Activated CD8-positive, alpha-beta memory T cell treated with anti-CD3 and anti-CD28 coated beads for 36 hours (primary cell): ENCODE measurements around the gene TTLL1. TPM values are rescaled to one million over a fixed set of nuclear protein-coding genes. Genes with fewer than 3 reads are reported as not detected.
"Not testable (repeated sequence)": the region's sequence is repeated elsewhere in the genome, so short reads cannot be mapped to it uniquely, and the experiment has no call there.

ENCODE experiments used
- CTCF ChIA-PET: fragments of 350-600 bp; sonication (Branson Sonifier 250); formaldehyde crosslinking; loops from one replicate; lab custom pipeline; 2021; ENCODE audit warnings: antibody characterized with exemption; lab: Charles Lee
- POLR2A ChIA-PET: fragments of 350-600 bp; sonication (Branson Sonifier 250); formaldehyde crosslinking; loops from one replicate; lab custom pipeline; 2021; ENCODE audit warnings: antibody characterized with exemption; lab: Charles Lee
- total RNA-seq, 2 experiments: library from RNA; stranded (reverse); gene quantifications; one replicate each; pipeline ENCODE4 v1.2.3, GENCODE V29; 2021

The TTLL1 gene
- total RNA-seq, 2 experiments from 2014 or later = 5.1 to 5.6 TPM

GRCh38 chr22:43005106-43005505 lies 84.1 kb downstream of the TTLL1 start:
- CTCF ChIA-PET = interaction anchor here (0.5 to 1.0 kb wide), 3 partner anchors 9 to 30 kb away, joined by 3 to 5 read pairs (median 3); no protein-coding TSS in a partner anchor
- POLR2A ChIA-PET = interaction anchor here (2.9 kb wide), 1 partner anchor 10 kb away, joined by 12 read pairs; the partner anchor contains the start of gene PACSIN2

GRCh38 chr22:43004362-43005035 lies 84.7 kb downstream of the TTLL1 start:
- ChIA-PET CTCF (interaction anchor here (1.0 kb wide), 1 partner anchor 10 kb away, joined by 3 read pairs; no protein-coding TSS in a partner anchor), POLR2A (interaction anchor here (0.5 to 2.9 kb wide), 2 partner anchors 10 to 15 kb away, joined by 3 to 12 read pairs; partner anchors contain the start of gene PACSIN2)

- ChIA-PET POLR2A (interaction anchor here (0.6 kb wide), 1 partner anchor 12 kb away, joined by 3 read pairs; no protein-coding TSS in a partner anchor), CTCF (no interaction called here)
These were observed 87.0 kb downstream of the TTLL1 start for GRCh38 chr22:43002202-43002586.

- CTCF ChIA-PET = interaction anchor here (1.3 kb wide), 1 partner anchor 13 kb away, joined by 6 read pairs; the partner anchor contains the start of gene PACSIN2
- POLR2A ChIA-PET = interaction anchor here (0.5 to 0.9 kb wide), 2 partner anchors 14 to 141 kb away, joined by 3 to 4 read pairs; no protein-coding TSS in a partner anchor
These were observed 87.7 kb downstream of the TTLL1 start for GRCh38 chr22:43001271-43002201.

GRCh38 chr22:43000441-43001175 lies 88.6 kb downstream of the TTLL1 start:
- POLR2A ChIA-PET = interaction anchor here (0.6 to 1.1 kb wide), 3 partner anchors 14 to 142 kb away, joined by 3 to 4 read pairs (median 3); partner anchors contain the start of gene PACSIN2

GRCh38 chr22:42997582-42998090 lies 91.6 kb downstream of the TTLL1 start:
- ChIA-PET CTCF (interaction anchor here (0.5 kb wide), 1 partner anchor 414 kb away, joined by 3 read pairs; no protein-coding TSS in a partner anchor), POLR2A (no interaction called here)

More at GRCh38 chr22:43000441-43001175, 88.6 kb downstream of the TTLL1 start:
- CTCF ChIA-PET = interaction anchor here (0.5 to 1.4 kb wide), 6 partner anchors 12 to 379 kb away, joined by 3 to 6 read pairs (median 3); partner anchors contain the start of gene PACSIN2

GRCh38 chr22:42996646-42997365 lies 92.4 kb downstream of the TTLL1 start:
- CTCF ChIA-PET = interaction anchor here (0.5 to 0.6 kb wide), 2 partner anchors 13 to 414 kb away, joined by 3 read pairs; no protein-coding TSS in a partner anchor
- POLR2A ChIA-PET = no interaction called here

- CTCF ChIA-PET = interaction anchor here (0.6 to 0.7 kb wide), 2 partner anchors 24 to 335 kb away, joined by 3 to 6 read pairs; no protein-coding TSS in a partner anchor
- POLR2A ChIA-PET = not testable (repeated sequence)
These were observed 93.5 kb downstream of the TTLL1 start for GRCh38 chr22:42995654-42996053.

GRCh38 chr22:42994917-42995562 lies 94.2 kb downstream of the TTLL1 start:
- ChIA-PET CTCF (interaction anchor here (0.6 kb wide), 1 partner anchor 23 kb away, joined by 3 read pairs; no protein-coding TSS in a partner anchor), POLR2A (no interaction called here)

- ChIA-PET CTCF (interaction anchor here (1.4 kb wide), 1 partner anchor 40 kb away, joined by 3 read pairs; no protein-coding TSS in a partner anchor), POLR2A (no interaction called here)
These were observed 94.8 kb downstream of the TTLL1 start for GRCh38 chr22:42994276-42994916.

GRCh38 chr22:42993651-42994275 lies 95.4 kb downstream of the TTLL1 start:
- ChIA-PET POLR2A (no interaction called here), CTCF (interaction anchor here (0.6 to 1.4 kb wide), 2 partner anchors 16 to 41 kb away, joined by 3 read pairs; no protein-coding TSS in a partner anchor)

- CTCF ChIA-PET = interaction anchor here (0.6 to 1.4 kb wide), 3 partner anchors 17 to 168 kb away, joined by 3 read pairs; no protein-coding TSS in a partner anchor
- POLR2A ChIA-PET = no interaction called here
These were observed 96.2 kb downstream of the TTLL1 start for GRCh38 chr22:42992886-42993479.

- ChIA-PET POLR2A (no interaction called here), CTCF (no interaction called here)
These were observed 97.1 kb downstream of the TTLL1 start for GRCh38 chr22:42992092-42992491.

GRCh38 chr22:42991010-42991651 lies 98.1 kb downstream of the TTLL1 start:
- ChIA-PET CTCF (no interaction called here), POLR2A (no interaction called here)
